Lung (tissue), 12 donors: Measurements from ENCODE around the gene PCDHGB3. TPM values are rescaled to one million over a fixed set of nuclear protein-coding genes. Genes with fewer than 3 reads are reported as not detected.

ENCODE experiments used
- ATAC-seq: fragments of 200-7000 bp; cut with Tn5 transposase; one replicate; pipeline ENCODE4 v1.9.1; 2020; ENCODE audit warnings: moderate number of reproducible peaks; ENCODE audit not compliant: insufficient read depth, low FRiP score
- DNase-seq, 3 donors: peaks; one replicate each; pipeline ENCODE4 v3.0.0-alpha.2; 2013 to 2017
- H3K27ac ChIP-seq, 2 donors: one replicate each; pipeline ENCODE4 v1.5.1; 2013; ENCODE audit warnings: mild to moderate bottlenecking in 2 of 2, moderate library complexity in 2 of 2, control low read depth in 1 of 2, inconsistent platforms in 1 of 2, low read depth in 1 of 2, low read length in 1 of 2
- H3K27me3 ChIP-seq, 3 donors: one replicate each; pipeline ENCODE4 v1.5.1; 2013; ENCODE audit warnings: low read length in 2 of 3; ENCODE audit not compliant: control insufficient read depth in 3 of 3, insufficient read depth in 3 of 3
- H3K36me3 ChIP-seq, 4 donors: one replicate each; pipeline ENCODE4 v1.5.1; 2013; ENCODE audit warnings: low read length in 4 of 4, mild to moderate bottlenecking in 1 of 4, moderate library complexity in 1 of 4; ENCODE audit not compliant: control insufficient read depth in 4 of 4, insufficient read depth in 4 of 4
- H3K4me1 ChIP-seq, 5 donors: one replicate each; pipeline ENCODE4 v1.5.1; 2013; ENCODE audit warnings: low read length in 5 of 5, mild to moderate bottlenecking in 2 of 5, moderate library complexity in 1 of 5; ENCODE audit not compliant: control insufficient read depth in 5 of 5, insufficient read depth in 5 of 5
- H3K4me3 ChIP-seq: one replicate; pipeline ENCODE4 v1.5.1; 2013; ENCODE audit warnings: mild to moderate bottlenecking, control low read depth, moderate library complexity
- H3K9ac ChIP-seq, 2 donors: one replicate each; pipeline ENCODE4 v1.5.1; 2013; ENCODE audit warnings: low read length in 2 of 2, control low read depth in 1 of 2; ENCODE audit not compliant: insufficient read depth in 1 of 2
- H3K9me3 ChIP-seq, 4 donors: one replicate each; pipeline ENCODE4 v1.5.1; 2013; ENCODE audit warnings: low read length in 3 of 4, mild to moderate bottlenecking in 1 of 4, moderate library complexity in 1 of 4; ENCODE audit not compliant: control insufficient read depth in 4 of 4, insufficient read depth in 3 of 4
- WGBS, 2 donors: extraction: QIAGEN DNeasy Blood & Tissue Kit; methylation state at CpG; one replicate each; pipeline ENCODE4 v1.1.7; 2013; 5-methylcytosine and 5-hydroxymethylcytosine counted together
- polyA plus RNA-seq, 2 donors: library from polyadenylated mRNA; stranded (reverse); fragments of 200-250 nt; gene quantifications; one replicate each; pipeline ENCODE4 v1.2.1, GENCODE V29; 2013
- total RNA-seq, 2 donors: library from RNA; depleted of rRNA in 1 of 2; stranded (reverse); fragments of >200 nt in 1 of 2; gene quantifications; one replicate each; pipeline ENCODE4 v1.2.1, GENCODE V29; 2014 to 2021
- TF ChIP-seq, protein P1 (sequence below): IDR thresholded peaks from 2 replicates; pipeline ENCODE4 v1.5.1; 2012; ENCODE audit warnings: mild to moderate bottlenecking; ENCODE audit errors: control extremely low read depth, extremely low read depth
- donor health status: control.
- donor health status: control.
- donor health status: Bipolar disorder and iron deficiency.
- donor health status: healthy.
- donor health status: DM: yes; HTN: yes; CAD: no.

PCDHGB3 gene
- total and polyA plus RNA-seq, 4 donors = 0.18 to 7.9 (median 1.7) TPM

DNA sequence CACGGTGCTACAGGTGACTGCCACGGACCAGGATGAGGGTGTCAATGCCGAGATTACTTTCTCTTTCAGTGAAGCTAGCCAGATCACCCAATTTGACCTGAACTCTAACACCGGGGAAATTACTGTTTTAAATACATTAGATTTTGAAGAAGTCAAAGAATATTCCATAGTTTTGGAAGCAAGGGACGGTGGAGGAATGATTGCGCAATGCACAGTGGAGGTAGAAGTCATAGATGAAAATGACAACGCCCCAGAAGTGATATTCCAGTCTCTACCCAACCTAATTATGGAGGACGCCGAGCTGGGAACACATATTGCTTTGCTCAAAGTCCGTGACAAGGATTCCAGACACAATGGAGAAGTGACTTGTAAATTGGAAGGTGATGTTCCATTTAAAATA lies 18.6 kb downstream of the PCDHGB3 start:
- no peak for DNase-seq
- no peak overlapping the region for H3K27ac ChIP-seq
- TF ChIP-seq, protein P1, sequence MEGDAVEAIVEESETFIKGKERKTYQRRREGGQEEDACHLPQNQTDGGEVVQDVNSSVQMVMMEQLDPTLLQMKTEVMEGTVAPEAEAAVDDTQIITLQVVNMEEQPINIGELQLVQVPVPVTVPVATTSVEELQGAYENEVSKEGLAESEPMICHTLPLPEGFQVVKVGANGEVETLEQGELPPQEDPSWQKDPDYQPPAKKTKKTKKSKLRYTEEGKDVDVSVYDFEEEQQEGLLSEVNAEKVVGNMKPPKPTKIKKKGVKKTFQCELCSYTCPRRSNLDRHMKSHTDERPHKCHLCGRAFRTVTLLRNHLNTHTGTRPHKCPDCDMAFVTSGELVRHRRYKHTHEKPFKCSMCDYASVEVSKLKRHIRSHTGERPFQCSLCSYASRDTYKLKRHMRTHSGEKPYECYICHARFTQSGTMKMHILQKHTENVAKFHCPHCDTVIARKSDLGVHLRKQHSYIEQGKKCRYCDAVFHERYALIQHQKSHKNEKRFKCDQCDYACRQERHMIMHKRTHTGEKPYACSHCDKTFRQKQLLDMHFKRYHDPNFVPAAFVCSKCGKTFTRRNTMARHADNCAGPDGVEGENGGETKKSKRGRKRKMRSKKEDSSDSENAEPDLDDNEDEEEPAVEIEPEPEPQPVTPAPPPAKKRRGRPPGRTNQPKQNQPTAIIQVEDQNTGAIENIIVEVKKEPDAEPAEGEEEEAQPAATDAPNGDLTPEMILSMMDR = no peak
- no peak overlapping the region for H3K9ac ChIP-seq
- 40 to 54% methylated on average over 10 of the region's 10 CpGs for WGBS, 2 donors
- ATAC-seq = no peak
- no peaks in the 10 kb centered on the region for H3K4me1 ChIP-seq
- peaks cover 0 to 15% (median 0%) of the 10 kb centered on the region in 4 donors for H3K36me3 ChIP-seq
- H3K27me3 ChIP-seq = peaks cover 0 to 2% (median 0%) of the 10 kb centered on the region in 3 donors
- peaks cover 3 to 47% (median 23%) of the 10 kb centered on the region in 4 donors for H3K9me3 ChIP-seq
- H3K4me3 ChIP-seq = no peak overlapping the region

DNA sequence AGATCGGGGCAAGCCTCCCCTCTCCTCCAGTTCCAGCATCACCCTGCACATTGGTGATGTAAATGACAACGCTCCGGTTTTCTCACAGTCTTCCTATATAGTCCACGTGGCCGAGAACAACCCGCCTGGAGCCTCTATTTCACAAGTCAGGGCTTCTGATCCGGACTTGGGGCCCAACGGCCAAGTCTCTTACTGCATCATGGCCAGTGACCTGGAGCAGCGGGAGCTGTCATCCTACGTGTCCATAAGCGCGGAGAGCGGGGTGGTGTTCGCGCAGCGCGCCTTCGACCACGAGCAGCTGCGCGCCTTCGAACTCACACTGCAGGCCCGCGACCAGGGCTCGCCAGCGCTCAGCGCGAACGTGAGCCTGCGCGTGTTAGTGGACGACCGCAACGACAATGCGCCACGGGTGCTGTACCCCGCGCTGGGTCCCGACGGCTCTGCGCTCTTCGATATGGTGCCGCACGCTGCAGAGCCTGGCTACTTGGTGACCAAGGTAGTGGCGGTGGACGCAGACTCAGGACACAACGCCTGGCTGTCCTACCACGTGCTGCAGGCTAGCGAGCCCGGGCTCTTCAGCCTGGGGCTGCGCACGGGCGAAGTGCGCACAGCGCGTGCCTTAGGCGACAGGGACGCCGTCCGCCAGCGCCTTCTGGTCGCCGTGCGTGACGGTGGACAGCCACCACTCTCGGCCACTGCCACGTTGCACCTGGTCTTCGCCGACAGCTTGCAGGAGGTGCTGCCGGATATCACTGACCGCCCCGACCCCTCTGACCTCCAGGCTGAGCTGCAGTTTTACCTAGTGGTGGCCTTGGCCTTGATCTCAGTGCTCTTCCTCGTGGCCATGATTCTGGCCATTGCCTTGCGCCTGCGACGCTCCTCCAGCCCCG lies 19.4 kb downstream of the PCDHGB3 start:
- Histone ChIP-seq H3K4me1 (no peaks in the 10 kb centered on the region), H3K27ac (no peak overlapping the region), H3K27me3 (peaks cover 0 to 2% (median 0%) of the 10 kb centered on the region in 3 donors), H3K9ac (no peak overlapping the region), H3K9me3 (peaks cover 3 to 48% (median 22%) of the 10 kb centered on the region in 4 donors), H3K36me3 (peaks cover 0 to 19% (median 0%) of the 10 kb centered on the region in 4 donors), H3K4me3 (no peak overlapping the region)
- 35 to 41% methylated on average over 77 of the region's 77 CpGs for WGBS, 2 donors
- DNase-seq (no peak), ATAC-seq (no peak)
- TF ChIP-seq, protein P1 = no peak

- DNase-seq (peak in 1 of 3 donors; percentile 17), ATAC-seq (no peak)
- Histone ChIP-seq H3K36me3 (peaks cover 0 to 19% (median 0%) of the 10 kb centered on the region in 4 donors), H3K9ac (no peak within 1 kb of the TSS), H3K4me3 (no peak within 1 kb of the TSS), H3K27me3 (peaks cover 0 to 2% (median 0%) of the 10 kb centered on the region in 3 donors), H3K27ac (no peak within 1 kb of the TSS), H3K4me1 (no peaks in the 10 kb centered on the region), H3K9me3 (peaks cover 3 to 42% (median 20%) of the 10 kb centered on the region in 4 donors)
- TF ChIP-seq, protein P1 = no peak
- 27 to 28% methylated on average over 38 of the region's 38 CpGs for whole genome bisulfite sequencing, 2 donors
Measured at GRCh38 chr5:141392429-141393198, 22.6 kb downstream of the PCDHGB3 start, which contains the start of gene PCDHGA8. Gene PCDHGA8 (plus strand): TSS chr5:141392633. CDS start chr5:141392814, 181 bp downstream.
